Measurements from ENCODE around the gene SPTBN4.

SPTBN4 gene

GRCh38 chr19:40611900-40612698, 145.3 kb downstream of the SPTBN4 start:
- H3K4me1 ChIP-seq (ENCODE audit: insufficient read depth, low read length) = no peaks in the 10 kb centered on the region
- H2AFZ ChIP-seq (ENCODE audit: low read depth, low read length) = no peak overlapping the region
- no peak overlapping the region for H3K4me3 ChIP-seq (ENCODE audit: low read length)
- peaks cover 4% of the 10 kb centered on the region for H3K9me3 ChIP-seq (ENCODE audit: low read length)
- H3K36me3 ChIP-seq (ENCODE audit: insufficient read depth, low read length) = peaks cover 51% of the 10 kb centered on the region
- H3K27me3 ChIP-seq (ENCODE audit: insufficient read depth, low read length) = no peaks in the 10 kb centered on the region

- H3K4me3 ChIP-seq (ENCODE audit: low read length) = no peak overlapping the region
- H2AFZ ChIP-seq (ENCODE audit: low read depth, low read length) = no peak overlapping the region
- H3K9me3 ChIP-seq (ENCODE audit: low read length) = peaks cover 4% of the 10 kb centered on the region
- H3K4me1 ChIP-seq (ENCODE audit: insufficient read depth, low read length) = no peaks in the 10 kb centered on the region
- H3K36me3 ChIP-seq (ENCODE audit: insufficient read depth, low read length) = peaks cover 52% of the 10 kb centered on the region
- H3K27me3 ChIP-seq (ENCODE audit: insufficient read depth, low read length) = no peaks in the 10 kb centered on the region
Measured at GRCh38 chr19:40612831-40613689, 146.3 kb downstream of the SPTBN4 start.

- Histone ChIP-seq H3K9me3 (ENCODE audit: low read length) (peaks cover 4% of the 10 kb centered on the region), H2AFZ (ENCODE audit: low read depth, low read length) (no peak overlapping the region), H3K4me3 (ENCODE audit: low read length) (no peak overlapping the region), H3K36me3 (ENCODE audit: insufficient read depth, low read length) (peaks cover 53% of the 10 kb centered on the region), H3K4me1 (ENCODE audit: insufficient read depth, low read length) (no peaks in the 10 kb centered on the region), H3K27me3 (ENCODE audit: insufficient read depth, low read length) (no peaks in the 10 kb centered on the region)
Measured at GRCh38 chr19:40613690-40614621, 147.2 kb downstream of the SPTBN4 start.

- no peaks in the 10 kb centered on the region for H3K27me3 ChIP-seq (ENCODE audit: insufficient read depth, low read length)
- peaks cover 62% of the 10 kb centered on the region for H3K36me3 ChIP-seq (ENCODE audit: insufficient read depth, low read length)
- H2AFZ ChIP-seq (ENCODE audit: low read depth, low read length) = no peak overlapping the region
- H3K4me3 ChIP-seq (ENCODE audit: low read length) = no peak overlapping the region
- peaks cover 4% of the 10 kb centered on the region for H3K9me3 ChIP-seq (ENCODE audit: low read length)
- H3K4me1 ChIP-seq (ENCODE audit: insufficient read depth, low read length) = no peaks in the 10 kb centered on the region
Measured at GRCh38 chr19:40614622-40615411, 148.0 kb downstream of the SPTBN4 start.

- Histone ChIP-seq H3K27me3 (ENCODE audit: insufficient read depth, low read length) (no peaks in the 10 kb centered on the region), H3K4me1 (ENCODE audit: insufficient read depth, low read length) (no peaks in the 10 kb centered on the region), H3K9me3 (ENCODE audit: low read length) (peaks cover 4% of the 10 kb centered on the region), H2AFZ (ENCODE audit: low read depth, low read length) (no peak overlapping the region), H3K4me3 (ENCODE audit: low read length) (no peak overlapping the region), H3K36me3 (ENCODE audit: insufficient read depth, low read length) (peaks cover 62% of the 10 kb centered on the region)
Measured at GRCh38 chr19:40616178-40616577, 149.4 kb downstream of the SPTBN4 start.

GRCh38 chr19:40616941-40617340, 150.1 kb downstream of the SPTBN4 start:
- H3K9me3 ChIP-seq (ENCODE audit: low read length) = peaks cover 4% of the 10 kb centered on the region
- H3K36me3 ChIP-seq (ENCODE audit: insufficient read depth, low read length) = peaks cover 61% of the 10 kb centered on the region
- no peak overlapping the region for H3K4me3 ChIP-seq (ENCODE audit: low read length)
- H3K27me3 ChIP-seq (ENCODE audit: insufficient read depth, low read length) = no peaks in the 10 kb centered on the region
- H3K4me1 ChIP-seq (ENCODE audit: insufficient read depth, low read length) = no peaks in the 10 kb centered on the region
- no peak overlapping the region for H2AFZ ChIP-seq (ENCODE audit: low read depth, low read length)

- H3K9me3 ChIP-seq (ENCODE audit: low read length) = peaks cover 4% of the 10 kb centered on the region
- H3K4me1 ChIP-seq (ENCODE audit: insufficient read depth, low read length) = no peaks in the 10 kb centered on the region
- H3K4me3 ChIP-seq (ENCODE audit: low read length) = no peak overlapping the region
- peaks cover 60% of the 10 kb centered on the region for H3K36me3 ChIP-seq (ENCODE audit: insufficient read depth, low read length)
- H3K27me3 ChIP-seq (ENCODE audit: insufficient read depth, low read length) = no peaks in the 10 kb centered on the region
- no peak overlapping the region for H2AFZ ChIP-seq (ENCODE audit: low read depth, low read length)
Measured at GRCh38 chr19:40617961-40618360, 151.2 kb downstream of the SPTBN4 start.

- H2AFZ ChIP-seq (ENCODE audit: low read depth, low read length) = no peak overlapping the region
- H3K9me3 ChIP-seq (ENCODE audit: low read length) = no peaks in the 10 kb centered on the region
- no peaks in the 10 kb centered on the region for H3K4me1 ChIP-seq (ENCODE audit: insufficient read depth, low read length)
- H3K27me3 ChIP-seq (ENCODE audit: insufficient read depth, low read length) = no peaks in the 10 kb centered on the region
- peaks cover 61% of the 10 kb centered on the region for H3K36me3 ChIP-seq (ENCODE audit: insufficient read depth, low read length)
- no peak overlapping the region for H3K4me3 ChIP-seq (ENCODE audit: low read length)
Measured at GRCh38 chr19:40619333-40620160, 152.7 kb downstream of the SPTBN4 start.

- no peak overlapping the region for H3K4me3 ChIP-seq (ENCODE audit: low read length)
- no peaks in the 10 kb centered on the region for H3K9me3 ChIP-seq (ENCODE audit: low read length)
- no peaks in the 10 kb centered on the region for H3K27me3 ChIP-seq (ENCODE audit: insufficient read depth, low read length)
- H3K4me1 ChIP-seq (ENCODE audit: insufficient read depth, low read length) = no peaks in the 10 kb centered on the region
- H3K36me3 ChIP-seq (ENCODE audit: insufficient read depth, low read length) = peaks cover 63% of the 10 kb centered on the region
- H2AFZ ChIP-seq (ENCODE audit: low read depth, low read length) = no peak overlapping the region
Measured at GRCh38 chr19:40620161-40620485, 153.3 kb downstream of the SPTBN4 start.

GRCh38 chr19:40621283-40621682, 154.5 kb downstream of the SPTBN4 start:
- Histone ChIP-seq H3K4me1 (ENCODE audit: insufficient read depth, low read length) (no peaks in the 10 kb centered on the region), H3K4me3 (ENCODE audit: low read length) (no peak overlapping the region), H2AFZ (ENCODE audit: low read depth, low read length) (no peak overlapping the region), H3K9me3 (ENCODE audit: low read length) (no peaks in the 10 kb centered on the region), H3K36me3 (ENCODE audit: insufficient read depth, low read length) (peaks cover 70% of the 10 kb centered on the region), H3K27me3 (ENCODE audit: insufficient read depth, low read length) (no peaks in the 10 kb centered on the region)

- Histone ChIP-seq H2AFZ (ENCODE audit: low read depth, low read length) (no peak overlapping the region), H3K27me3 (ENCODE audit: insufficient read depth, low read length) (no peaks in the 10 kb centered on the region), H3K36me3 (ENCODE audit: insufficient read depth, low read length) (peaks cover 66% of the 10 kb centered on the region), H3K4me1 (ENCODE audit: insufficient read depth, low read length) (no peaks in the 10 kb centered on the region), H3K4me3 (ENCODE audit: low read length) (no peak overlapping the region), H3K9me3 (ENCODE audit: low read length) (no peaks in the 10 kb centered on the region)
Measured at GRCh38 chr19:40621966-40622772, 155.4 kb downstream of the SPTBN4 start.

Measured in neuron (in vitro differentiated cells).